MCF 10A (cell line): Measurements from ENCODE around the gene DDX3Y. TPM values are rescaled to one million over a fixed set of nuclear protein-coding genes. Genes with fewer than 3 reads are reported as not detected.

ENCODE experiments used
- BruUV-seq: library from RNA; stranded (reverse); fragments of 400-500 nt; replicated peaks from 2 replicates; lab custom pipeline; 2021; lab: Mats Ljungman, UMichigan
- CTCF ChIA-PET: fragments of 300-600 bp; sonication (Branson Sonifier 250); formaldehyde crosslinking; extraction: SDS; loops from one replicate; lab custom pipeline; 2021; ENCODE audit warnings: antibody characterized with exemption, inconsistent platforms; lab: Yijun Ruan, JAX
- POLR2A ChIA-PET: fragments of 300-600, 350-650 bp; sonication (Branson Sonifier 250); formaldehyde crosslinking; extraction: SDS; loops from one replicate; lab custom pipeline; 2020; ENCODE audit warnings: antibody characterized with exemption, inconsistent platforms; lab: Yijun Ruan, JAX
- DNase-seq: peaks from one replicate; pipeline ENCODE4 v3.0.0-alpha.2; 2018; ENCODE audit not compliant: unreplicated experiment
- H3K27ac Mint-ChIP-seq: one replicate; pipeline ENCODE4 v1.8.0; 2022; ENCODE audit warnings: mild to moderate bottlenecking, low read depth, mixed read lengths; ENCODE audit not compliant: unreplicated experiment
- H3K27me3 Mint-ChIP-seq: one replicate; pipeline ENCODE4 v1.8.0; 2022; ENCODE audit warnings: mixed read lengths; ENCODE audit not compliant: insufficient read depth, unreplicated experiment
- H3K36me3 Mint-ChIP-seq: one replicate; pipeline ENCODE4 v1.8.0; 2022; ENCODE audit warnings: mild to moderate bottlenecking, moderate library complexity, mixed read lengths; ENCODE audit not compliant: insufficient read depth, unreplicated experiment
- H3K4me1 Mint-ChIP-seq: one replicate; pipeline ENCODE4 v1.8.0; 2022; ENCODE audit warnings: mixed read lengths; ENCODE audit not compliant: insufficient read depth, unreplicated experiment
- H3K4me3 Mint-ChIP-seq: one replicate; pipeline ENCODE4 v1.8.0; 2022; ENCODE audit warnings: mild to moderate bottlenecking, moderate library complexity, mixed read lengths; ENCODE audit not compliant: unreplicated experiment
- H3K9me3 Mint-ChIP-seq: one replicate; pipeline ENCODE4 v1.8.0; 2022; ENCODE audit warnings: mixed read lengths; ENCODE audit not compliant: unreplicated experiment
- CTCF ChIP-seq: fragments of 200-600 bp; IDR thresholded peaks from one replicate; pipeline ENCODE4 v1.8.0; 2022; ENCODE audit warnings: antibody characterized with exemption, mild to moderate bottlenecking; ENCODE audit not compliant: unreplicated experiment
- intact Hi-C: fragments of 100-400 bp; cut with micrococcal nuclease; formaldehyde crosslinking; loops from 2 replicates; pipeline ENCODE4 v1.14.1; 2022
- total RNA-seq: library from RNA; stranded (reverse); gene quantifications from 2 replicates; pipeline ENCODE4 v1.2.3, GENCODE V29; 2022

Gene DDX3Y
- total RNA-seq, 1 experiment from 2014 or later: not detected

- ChIA-PET POLR2A (no interaction called here), CTCF (no interaction called here)
- no peaks in the 10 kb centered on the region for H3K9me3 Mint-ChIP-seq
- no TSS peak for BruUV-seq
- no peaks in the 10 kb centered on the region for H3K4me1 Mint-ChIP-seq
- H3K4me3 Mint-ChIP-seq: no peak overlapping the region
- TF ChIP-seq CTCF: no peak
- no peak for DNase-seq
- H3K27ac Mint-ChIP-seq: no peak overlapping the region
- H3K36me3 Mint-ChIP-seq: no peaks in the 10 kb centered on the region
- intact Hi-C loops: no loop called here
- no peaks in the 10 kb centered on the region for H3K27me3 Mint-ChIP-seq
Observed at GRCh38 chrY:12898604-12899003, 6.1 kb upstream of the DDX3Y start.

- intact Hi-C loops: no loop called here
- H3K9me3 Mint-ChIP-seq: no peaks in the 10 kb centered on the region
- no peak for TF ChIP-seq CTCF
- no peak overlapping the region for H3K27ac Mint-ChIP-seq
- no peaks in the 10 kb centered on the region for H3K4me1 Mint-ChIP-seq
- BruUV-seq: no TSS peak
- no peaks in the 10 kb centered on the region for H3K27me3 Mint-ChIP-seq
- CTCF ChIA-PET: no interaction called here
- no peak for DNase-seq
- H3K4me3 Mint-ChIP-seq: no peak overlapping the region
- no peaks in the 10 kb centered on the region for H3K36me3 Mint-ChIP-seq
- POLR2A ChIA-PET: no interaction called here
Observed at GRCh38 chrY:12905517-12905872, 827 bp downstream of the DDX3Y start.

GRCh38 chrY:12905895-12906294 lies 1.2 kb downstream of the DDX3Y start:
- Mint-ChIP-seq H3K36me3 (no peaks in the 10 kb centered on the region), H3K4me3 (no peak overlapping the region), H3K27me3 (no peaks in the 10 kb centered on the region), H3K27ac (no peak overlapping the region), H3K9me3 (no peaks in the 10 kb centered on the region), H3K4me1 (no peaks in the 10 kb centered on the region)
- TF ChIP-seq CTCF: no peak
- BruUV-seq: no TSS peak
- POLR2A ChIA-PET: no interaction called here
- intact Hi-C loops: no loop called here
- CTCF ChIA-PET: no interaction called here
- no peak for DNase-seq

- no TSS peak for BruUV-seq
- DNase-seq: no peak
- no peak for TF ChIP-seq CTCF
- no peak overlapping the region for H3K4me3 Mint-ChIP-seq
- H3K27ac Mint-ChIP-seq: no peak overlapping the region
- no peaks in the 10 kb centered on the region for H3K4me1 Mint-ChIP-seq
- ChIA-PET CTCF (no interaction called here), POLR2A (no interaction called here)
- no peaks in the 10 kb centered on the region for H3K27me3 Mint-ChIP-seq
- H3K36me3 Mint-ChIP-seq: no peaks in the 10 kb centered on the region
- no peaks in the 10 kb centered on the region for H3K9me3 Mint-ChIP-seq
- intact Hi-C loops: no loop called here
Observed at GRCh38 chrY:12913541-12913940, 8.9 kb downstream of the DDX3Y start.
